ENCODE results near the gene CHRM3.

DNA sequence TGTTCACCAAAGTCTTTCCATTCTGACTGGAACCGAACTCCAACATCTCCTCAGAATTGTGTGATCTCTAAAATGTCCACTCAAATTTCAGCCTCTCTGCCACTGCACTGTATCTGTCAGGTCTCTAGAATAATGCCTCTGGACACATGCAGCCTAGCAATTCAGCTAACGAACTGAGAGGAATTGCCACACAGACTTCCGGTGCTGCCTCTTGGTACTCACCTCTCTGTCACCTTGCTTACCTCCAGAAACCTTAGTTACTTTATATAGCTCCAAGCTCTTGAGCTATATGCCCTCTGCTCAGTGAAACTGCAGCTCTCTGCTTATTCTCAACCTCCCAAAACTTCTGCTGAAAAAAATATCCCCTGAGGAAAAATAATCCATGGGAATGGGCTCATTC is 2.7 kb upstream of the CHRM3 start:
- TF ChIP-seq SPI1 (IDR thresholded peaks at IDR 0.05; ENCODE audit: low read depth, low read length): no peak
- no peak for TF ChIP-seq POLR2A (IDR thresholded peaks at IDR 0.05; ENCODE audit: low read depth, low read length)
- no peak for TF ChIP-seq POLR2AphosphoS5 (IDR thresholded peaks at IDR 0.05; ENCODE audit: low read depth, low read length)
- TF ChIP-seq POU2F2 (IDR thresholded peaks at IDR 0.05; ENCODE audit: low read depth, low read length): no peak
